GM06990 (cell line): ENCODE data around the gene SDK2.

Experiments
- DNase-seq: peaks from one replicate; pipeline ENCODE4 v3.0.0-alpha.2; 2011; ENCODE audit not compliant: insufficient read length; ENCODE audit errors: extremely low read depth
- H3K27me3 ChIP-seq: replicated peaks from 2 replicates; pipeline ENCODE4 v1.6.0; 2011; ENCODE audit warnings: low read length; ENCODE audit not compliant: control insufficient read depth, insufficient read depth
- H3K36me3 ChIP-seq: 2 replicates; pipeline ENCODE4 v1.5.1; 2011; ENCODE audit warnings: low read length; ENCODE audit not compliant: control insufficient read depth, insufficient read depth
- H3K4me3 ChIP-seq: replicated peaks from 2 replicates; pipeline ENCODE4 v1.5.1; 2011; ENCODE audit warnings: low read depth, mild to moderate bottlenecking, control low read depth, low read length
- TF ChIP-seq, protein P1 (sequence below): IDR thresholded peaks from 2 replicates; pipeline ENCODE4 v1.5.1; 2011; ENCODE audit warnings: low read length, control low read depth, mild to moderate bottlenecking, inconsistent platforms; ENCODE audit not compliant: insufficient read depth, poor library complexity, severe bottlenecking

Gene SDK2

DNA sequence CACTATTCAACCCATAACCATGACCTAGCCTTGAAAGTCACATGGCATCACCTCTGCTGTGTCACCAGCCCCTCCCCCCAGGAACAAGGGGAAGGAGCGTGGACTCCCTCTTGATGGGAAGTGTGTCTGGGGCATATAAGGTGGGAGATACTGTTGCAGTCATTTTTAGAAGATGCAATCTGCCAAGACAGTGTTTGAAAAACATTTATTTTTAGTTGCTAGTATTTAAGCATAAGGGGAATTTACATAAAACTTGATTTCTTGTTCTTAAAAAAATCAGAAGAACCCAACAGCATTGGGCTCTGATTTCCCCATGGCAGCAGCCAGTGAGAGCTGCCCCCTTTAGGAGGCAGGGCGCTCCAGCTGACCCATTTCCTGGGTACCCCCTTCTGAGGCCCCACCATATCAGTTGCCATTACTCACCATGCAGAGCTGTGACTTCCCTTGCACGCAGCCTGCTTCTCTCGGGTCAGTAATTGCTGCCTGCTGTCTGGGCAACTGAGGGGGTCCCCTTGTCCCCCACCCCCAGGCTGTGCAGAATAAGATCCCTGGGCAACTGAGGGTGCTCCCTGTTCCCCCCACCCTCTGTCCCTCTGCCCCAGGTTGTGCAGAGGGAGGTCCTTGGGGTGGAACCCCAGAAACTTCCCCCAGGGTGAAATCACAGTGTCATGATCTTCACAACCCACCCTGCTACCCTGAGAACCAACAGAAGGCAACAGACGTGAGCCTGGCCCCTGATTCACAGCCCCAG, 320.7 kb downstream of the SDK2 start:
- TF ChIP-seq, protein P1, sequence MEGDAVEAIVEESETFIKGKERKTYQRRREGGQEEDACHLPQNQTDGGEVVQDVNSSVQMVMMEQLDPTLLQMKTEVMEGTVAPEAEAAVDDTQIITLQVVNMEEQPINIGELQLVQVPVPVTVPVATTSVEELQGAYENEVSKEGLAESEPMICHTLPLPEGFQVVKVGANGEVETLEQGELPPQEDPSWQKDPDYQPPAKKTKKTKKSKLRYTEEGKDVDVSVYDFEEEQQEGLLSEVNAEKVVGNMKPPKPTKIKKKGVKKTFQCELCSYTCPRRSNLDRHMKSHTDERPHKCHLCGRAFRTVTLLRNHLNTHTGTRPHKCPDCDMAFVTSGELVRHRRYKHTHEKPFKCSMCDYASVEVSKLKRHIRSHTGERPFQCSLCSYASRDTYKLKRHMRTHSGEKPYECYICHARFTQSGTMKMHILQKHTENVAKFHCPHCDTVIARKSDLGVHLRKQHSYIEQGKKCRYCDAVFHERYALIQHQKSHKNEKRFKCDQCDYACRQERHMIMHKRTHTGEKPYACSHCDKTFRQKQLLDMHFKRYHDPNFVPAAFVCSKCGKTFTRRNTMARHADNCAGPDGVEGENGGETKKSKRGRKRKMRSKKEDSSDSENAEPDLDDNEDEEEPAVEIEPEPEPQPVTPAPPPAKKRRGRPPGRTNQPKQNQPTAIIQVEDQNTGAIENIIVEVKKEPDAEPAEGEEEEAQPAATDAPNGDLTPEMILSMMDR, result no peak
- H3K27me3 ChIP-seq, result no peaks in the 10 kb centered on the region
- no peaks in the 10 kb centered on the region for H3K36me3 ChIP-seq
- no peak overlapping the region for H3K4me3 ChIP-seq
- no peak for DNase-seq

DNA sequence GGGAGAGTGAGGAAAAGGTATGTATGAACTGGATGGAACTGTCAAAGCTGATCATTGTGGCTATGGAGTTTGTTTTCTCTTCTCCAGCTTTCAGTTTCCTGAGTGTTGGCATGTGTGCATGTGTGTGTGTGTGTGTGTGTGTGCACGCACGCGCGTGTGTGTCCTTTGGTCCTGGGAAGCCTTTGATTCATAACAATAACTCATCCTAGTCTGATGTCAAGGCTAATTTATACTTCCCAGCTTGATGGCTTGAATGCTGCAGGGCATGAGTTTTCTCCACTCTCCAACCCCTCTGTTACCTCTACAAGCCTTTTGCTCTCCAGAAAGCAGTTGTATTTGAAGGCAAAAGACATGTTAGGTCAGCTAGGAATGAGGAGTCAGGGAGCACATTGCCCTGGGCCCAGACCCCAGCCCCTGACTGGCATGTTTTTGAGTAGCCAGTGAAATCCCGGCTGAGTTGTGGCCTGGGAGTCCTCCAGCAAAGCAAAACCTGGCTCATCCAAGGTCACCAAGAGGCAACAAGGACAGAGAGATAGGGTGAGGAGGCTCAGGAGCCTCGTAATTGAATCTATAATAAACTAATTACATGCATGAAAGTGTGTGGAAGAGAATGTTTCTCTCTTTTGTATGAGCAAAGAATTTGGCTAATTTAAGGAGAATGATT, 323.5 kb downstream of the SDK2 start:
- DNase-seq, result no peak
- TF ChIP-seq, protein P1, result no peak
- H3K27me3 ChIP-seq, result no peaks in the 10 kb centered on the region
- no peaks in the 10 kb centered on the region for H3K36me3 ChIP-seq
- H3K4me3 ChIP-seq, result no peak overlapping the region

GRCh38 chr17:73319766-73320165, 324.5 kb downstream of the SDK2 start:
- no peaks in the 10 kb centered on the region for H3K36me3 ChIP-seq
- TF ChIP-seq, protein P1, result no peak
- DNase-seq, result no peak
- H3K4me3 ChIP-seq, result no peak overlapping the region
- no peaks in the 10 kb centered on the region for H3K27me3 ChIP-seq

DNA sequence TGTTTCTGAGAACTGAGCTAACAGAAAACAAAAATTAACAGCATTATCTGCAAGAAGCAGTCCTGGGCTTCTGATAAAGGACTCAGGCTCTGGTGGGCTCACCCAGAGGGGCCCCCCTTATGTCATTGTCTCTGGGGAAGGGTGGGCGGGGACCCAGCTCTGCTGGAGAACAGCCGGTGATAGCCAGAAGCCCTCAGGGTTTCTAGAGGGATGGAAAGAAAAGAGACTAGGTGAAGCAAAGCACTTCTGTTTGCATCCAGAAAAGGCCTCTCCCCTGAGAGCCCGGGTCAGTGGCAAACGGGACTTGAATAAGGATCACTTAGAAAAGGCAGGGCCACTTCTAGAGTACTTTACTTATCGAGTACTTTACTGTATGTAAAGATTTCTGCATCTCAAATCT, 325.4 kb downstream of the SDK2 start:
- Histone ChIP-seq H3K36me3 (no peaks in the 10 kb centered on the region), H3K27me3 (no peaks in the 10 kb centered on the region), H3K4me3 (no peak overlapping the region)
- TF ChIP-seq, protein P1, result no peak
- no peak for DNase-seq

DNA sequence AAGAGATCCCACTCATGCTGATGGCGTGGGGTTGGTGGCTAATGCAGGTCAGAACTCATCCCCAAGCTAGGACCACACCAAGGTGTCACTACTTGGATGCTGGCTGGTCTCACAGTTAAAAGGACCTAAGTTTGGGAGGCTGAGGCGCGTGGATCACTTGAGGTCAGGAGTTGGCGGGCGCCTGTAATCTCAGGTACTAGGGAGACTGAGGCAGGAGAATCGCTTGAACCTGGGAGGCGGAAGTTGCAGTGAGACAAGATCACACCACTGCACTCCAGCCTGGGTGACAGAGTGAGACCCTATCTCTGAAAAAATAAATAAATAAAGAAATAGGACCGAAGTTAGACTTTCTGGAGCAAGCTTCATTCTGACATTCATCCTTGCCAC, 325.8 kb downstream of the SDK2 start:
- TF ChIP-seq, protein P1, result no peak
- H3K36me3 ChIP-seq, result no peaks in the 10 kb centered on the region
- H3K4me3 ChIP-seq, result no peak overlapping the region
- no peak for DNase-seq
- H3K27me3 ChIP-seq, result no peaks in the 10 kb centered on the region
